Measurements from ENCODE around the gene POLE.

Gene POLE

GRCh38 chr12:132579744-132580143 is 107.4 kb downstream of the POLE start:
- DNase-seq (ENCODE audit: low spot score): no peak

GRCh38 chr12:132578826-132579225 is 108.3 kb downstream of the POLE start:
- no peak for DNase-seq (ENCODE audit: low spot score)

GRCh38 chr12:132578118-132578517 is 109.0 kb downstream of the POLE start:
- DNase-seq (ENCODE audit: low spot score): no peak

GRCh38 chr12:132577191-132577920 is 109.8 kb downstream of the POLE start:
- no peak for DNase-seq (ENCODE audit: low spot score)

GRCh38 chr12:132576701-132577100 is 110.4 kb downstream of the POLE start:
- no peak for DNase-seq (ENCODE audit: low spot score)

- no peak for DNase-seq (ENCODE audit: low spot score)
These were observed 111.5 kb downstream of the POLE start for GRCh38 chr12:132575661-132576060.

GRCh38 chr12:132574271-132574996 is 112.7 kb downstream of the POLE start:
- no peak for DNase-seq (ENCODE audit: low spot score)
